HCT116 (cell line): ENCODE data around the gene C10orf90. TPM values are rescaled to one million over a fixed set of nuclear protein-coding genes. Genes with fewer than 3 reads are reported as not detected.

ENCODE experiments used
- ATAC-seq: fragments of 200-7000 bp; cut with Tn5 transposase; 2 replicates; pipeline ENCODE4 v1.9.1; 2020; ENCODE audit warnings: mild to moderate bottlenecking, moderate library complexity
- BruUV-seq: library from RNA; stranded (reverse); fragments of 400-500 nt; replicated peaks from 2 replicates; lab custom pipeline; 2021; lab: Mats Ljungman, UMichigan
- CTCF ChIA-PET: fragments of 300-600 bp; sonication (Branson Sonifier 250); formaldehyde crosslinking; loops from one replicate; lab custom pipeline; 2021; ENCODE audit warnings: antibody characterized with exemption; lab: Charles Lee
- POLR2A ChIA-PET: fragments of 300-600, 350-600 bp; sonication (Branson Sonifier 250); formaldehyde crosslinking; loops from one replicate; lab custom pipeline; 2021; ENCODE audit warnings: antibody characterized with exemption; lab: Charles Lee
- RAD21 ChIA-PET, 2 experiments: fragments of 300-600 bp; sonication (Branson Sonifier 250); formaldehyde crosslinking; loops; one replicate each; lab custom pipeline; 2023; ENCODE audit warnings: low total read pairs in 2 of 2; ENCODE audit not compliant: uncharacterized antibody in 2 of 2, unreplicated experiment in 2 of 2, low non-redundant PET in 1 of 2; lab: Charles Lee
- DNase-seq: peaks from one replicate; pipeline ENCODE4 v3.0.0-alpha.2; 2010; ENCODE audit warnings: low read depth, low spot score
- H2AFZ ChIP-seq: fragments of 200-600 bp; shearing (Covaris generic), sonication (generic); 2 replicates; pipeline ENCODE4 v1.6.1; 2017; ENCODE audit warnings: low read depth, mixed run types, mixed read lengths, antibody characterized with exemption, low read length; ENCODE audit not compliant: poor library complexity, severe bottlenecking
- H3K27ac ChIP-seq: 2 replicates; pipeline ENCODE4 v1.5.1; 2012; ENCODE audit warnings: low read depth, low read length
- H3K27me3 ChIP-seq: fragments of 200-600 bp; sonication (generic); 2 replicates; pipeline ENCODE4 v1.6.1; 2016; ENCODE audit warnings: mixed run types, low read length, mixed read lengths; ENCODE audit not compliant: insufficient read depth
- H3K36me3 ChIP-seq, 2 experiments: fragments of 200-500 bp in 1 of 2; fragments of 200-600 bp in 1 of 2; sonication (Bioruptor generic) in 1 of 2; sonication (generic) in 1 of 2; 2 replicates each; pipeline versions ENCODE4 v1.5.1 to v1.6.1; 2014 to 2016; ENCODE audit warnings: low read length in 2 of 2, inconsistent platforms in 1 of 2, mixed read lengths in 1 of 2, mixed run types in 1 of 2; ENCODE audit not compliant: insufficient read depth in 2 of 2, control insufficient read depth in 1 of 2
- H3K4me1 ChIP-seq, 2 experiments: fragments of 200-600 bp in 1 of 2; sonication (generic) in 1 of 2; 2 replicates each; pipeline versions ENCODE4 v1.5.1 to v1.6.1; 2012 to 2017; ENCODE audit warnings: low read length in 2 of 2, inconsistent platforms in 1 of 2, mild to moderate bottlenecking in 1 of 2, mixed read lengths in 1 of 2, mixed run types in 1 of 2, moderate library complexity in 1 of 2; ENCODE audit not compliant: insufficient read depth in 2 of 2, control insufficient read depth in 1 of 2
- H3K4me2 ChIP-seq: fragments of 200-600 bp; sonication (generic); 2 replicates; pipeline ENCODE4 v1.6.1; 2017; ENCODE audit warnings: mixed run types, low read length, mixed read lengths
- H3K4me3 ChIP-seq, 2 experiments: fragments of 200-600 bp in 1 of 2; sonication (generic) in 1 of 2; replicated peaks in 1 of 2; 2 replicates each; pipeline ENCODE4 v1.5.1; 2011 to 2016; ENCODE audit warnings: low read length in 2 of 2, control low read depth in 1 of 2, low read depth in 1 of 2, mild to moderate bottlenecking in 1 of 2, mixed read lengths in 1 of 2, mixed run types in 1 of 2
- H3K79me2 ChIP-seq: fragments of 200-600 bp; sonication (generic); 2 replicates; pipeline ENCODE4 v1.6.1; 2017; ENCODE audit warnings: mild to moderate bottlenecking, mixed run types, low read length, moderate library complexity, mixed read lengths; ENCODE audit not compliant: insufficient read depth
- H3K9ac ChIP-seq: fragments of 200-600 bp; sonication (generic); 2 replicates; pipeline ENCODE4 v1.6.1; 2016; ENCODE audit warnings: low read length, mixed read lengths
- H3K9me2 ChIP-seq: fragments of 200-600 bp; sonication (generic), shearing (Covaris generic); 2 replicates; pipeline ENCODE4 v1.6.1; 2017; ENCODE audit warnings: mixed run types, mild to moderate bottlenecking, moderate library complexity; ENCODE audit not compliant: insufficient read depth
- H3K9me3 ChIP-seq, 2 experiments: fragments of 200-500 bp in 1 of 2; fragments of 200-600 bp in 1 of 2; sonication (Bioruptor generic) in 1 of 2; sonication (generic) in 1 of 2; 2 replicates each; pipeline ENCODE4 v1.6.1; 2014 to 2017; ENCODE audit warnings: low read length in 2 of 2, mixed read lengths in 2 of 2, inconsistent platforms in 1 of 2, low read depth in 1 of 2, mild to moderate bottlenecking in 1 of 2, mixed run types in 1 of 2, moderate library complexity in 1 of 2; ENCODE audit not compliant: control insufficient read depth in 1 of 2, insufficient read depth in 1 of 2
- H4K20me1 ChIP-seq: fragments of 200-600 bp; sonication (generic), shearing (Covaris generic); 2 replicates; pipeline ENCODE4 v1.6.1; 2017; ENCODE audit warnings: mixed run types, mild to moderate bottlenecking, moderate library complexity; ENCODE audit not compliant: insufficient read depth
- CEBPB ChIP-seq: IDR thresholded peaks from 2 replicates; pipeline ENCODE4 v1.6.1; 2012; ENCODE audit warnings: low read depth
- EGR1 ChIP-seq: IDR thresholded peaks from 2 replicates; pipeline ENCODE4 v1.6.1; 2012; ENCODE audit warnings: low read depth
- EZH2phosphoT487 ChIP-seq: fragments of 200-600 bp; IDR thresholded peaks from 2 replicates; pipeline ENCODE4 v1.6.1; 2018; ENCODE audit warnings: antibody characterized with exemption, borderline replicate concordance
- FOSL1 ChIP-seq: IDR thresholded peaks from 2 replicates; pipeline ENCODE4 v1.6.1; 2012; ENCODE audit warnings: low read depth
- RAD21 ChIP-seq: IDR thresholded peaks from 2 replicates; pipeline ENCODE4 v1.6.1; 2012; ENCODE audit warnings: low read depth, mild to moderate bottlenecking
- SP1 ChIP-seq: IDR thresholded peaks from 2 replicates; pipeline ENCODE4 v1.6.1; 2012; ENCODE audit warnings: low read depth
- TCF7L2 ChIP-seq: IDR thresholded peaks from 2 replicates; pipeline ENCODE4 v1.7.0; 2011; ENCODE audit warnings: borderline replicate concordance, inconsistent platforms; ENCODE audit not compliant: insufficient read depth, insufficient read length; ENCODE audit errors: extremely low read depth
- YY1 ChIP-seq: IDR thresholded peaks from 2 replicates; pipeline ENCODE4 v1.6.1; 2011; ENCODE audit warnings: low read length, low read depth, moderate library complexity, mild to moderate bottlenecking; ENCODE audit not compliant: insufficient replicate concordance; ENCODE audit errors: extremely low read depth
- ZFX ChIP-seq: fragments of 450-650 bp; IDR thresholded peaks from 2 replicates; pipeline ENCODE4 v1.6.1; 2017
- intact Hi-C: fragments of 100-400 bp; cut with micrococcal nuclease; formaldehyde crosslinking; loops from 2 replicates; pipeline ENCODE4 v1.10.0; 2022
- total RNA-seq: library from RNA; stranded (reverse); gene quantifications from one replicate; pipeline ENCODE4 v1.2.1, GENCODE V29; 2021; ENCODE audit not compliant: unreplicated experiment
- TF ChIP-seq, protein P1 (sequence below): IDR thresholded peaks from 2 replicates; pipeline ENCODE4 v1.6.1; 2012; ENCODE audit warnings: low read depth
- TF ChIP-seq, protein P2 (sequence below), 3 experiments: fragments of 200-600 bp in 1 of 3; sonication (generic) in 1 of 3; IDR thresholded peaks in 2 of 3; conservative IDR thresholded peaks in 1 of 3; 2 replicates each; pipeline ENCODE4 v1.5.1; 2012 to 2017; ENCODE audit warnings: low read depth in 2 of 3, low read length in 2 of 3, antibody characterized with exemption in 1 of 3, borderline replicate concordance in 1 of 3, control low read depth in 1 of 3, mild to moderate bottlenecking in 1 of 3, mixed read lengths in 1 of 3, mixed run types in 1 of 3, moderate library complexity in 1 of 3; ENCODE audit not compliant: insufficient read depth in 1 of 3
- TF ChIP-seq, protein P3 (sequence below): IDR thresholded peaks from 2 replicates; pipeline ENCODE4 v1.6.1; 2012
- TF ChIP-seq, protein P4 (sequence below): IDR thresholded peaks from 2 replicates; pipeline ENCODE4 v1.6.1; 2011; ENCODE audit warnings: mild to moderate bottlenecking, low read length, moderate library complexity; ENCODE audit not compliant: insufficient replicate concordance; ENCODE audit errors: extremely low read depth

The C10orf90 gene
- total RNA-seq, 1 experiment from 2014 or later = not detected

DNA sequence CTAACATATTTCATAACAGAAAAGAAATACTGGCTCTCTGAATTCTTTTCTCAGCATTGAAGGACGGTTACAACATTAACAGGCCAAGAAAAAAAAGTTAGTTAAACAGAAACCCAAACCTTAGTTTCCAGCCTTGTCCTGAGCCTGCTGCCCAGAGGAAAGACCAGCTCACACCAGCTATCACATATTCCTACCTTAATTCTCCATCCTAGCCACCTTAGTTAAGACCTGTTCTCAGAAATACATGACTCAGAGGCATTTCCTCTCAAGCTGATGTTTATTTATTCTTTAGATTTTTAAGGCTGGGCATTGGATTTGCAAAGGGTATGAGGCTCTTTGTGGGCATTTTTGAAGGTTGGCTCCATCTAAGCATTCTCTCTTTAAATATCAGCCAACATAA is 247.9 kb downstream of the C10orf90 start:
- Histone ChIP-seq H3K36me3 (no peaks in the 10 kb centered on the region), H3K27ac (no peak overlapping the region), H3K4me1 (no peaks in the 10 kb centered on the region), H3K9ac (no peak overlapping the region), H2AFZ (no peak overlapping the region), H3K9me3 (peaks cover 0 to 5% of the 10 kb centered on the region in 2 experiments; a peak in 2 of 4 replicates), H4K20me1 (no peaks in the 10 kb centered on the region), H3K4me3 (no peak overlapping the region), H3K4me2 (no peak overlapping the region), H3K27me3 (peaks cover 28% of the 10 kb centered on the region), H3K9me2 (no peaks in the 10 kb centered on the region), H3K79me2 (no peaks in the 10 kb centered on the region)
- no peak for ATAC-seq
- intact Hi-C loops = no loop called here
- RAD21 ChIA-PET = no interaction called here
- CTCF ChIA-PET = no interaction called here
- POLR2A ChIA-PET = no interaction called here
- no TSS peak for BruUV-seq
- DNase-seq = no peak
- TF ChIP-seq SP1 (no peak), RAD21 (no peak), ZFX (no peak), EGR1 (no peak), YY1 (no peak), CEBPB (no peak), FOSL1 (no peak), TCF7L2 (no peak), EZH2phosphoT487 (no peak)
- TF ChIP-seq, protein P1, sequence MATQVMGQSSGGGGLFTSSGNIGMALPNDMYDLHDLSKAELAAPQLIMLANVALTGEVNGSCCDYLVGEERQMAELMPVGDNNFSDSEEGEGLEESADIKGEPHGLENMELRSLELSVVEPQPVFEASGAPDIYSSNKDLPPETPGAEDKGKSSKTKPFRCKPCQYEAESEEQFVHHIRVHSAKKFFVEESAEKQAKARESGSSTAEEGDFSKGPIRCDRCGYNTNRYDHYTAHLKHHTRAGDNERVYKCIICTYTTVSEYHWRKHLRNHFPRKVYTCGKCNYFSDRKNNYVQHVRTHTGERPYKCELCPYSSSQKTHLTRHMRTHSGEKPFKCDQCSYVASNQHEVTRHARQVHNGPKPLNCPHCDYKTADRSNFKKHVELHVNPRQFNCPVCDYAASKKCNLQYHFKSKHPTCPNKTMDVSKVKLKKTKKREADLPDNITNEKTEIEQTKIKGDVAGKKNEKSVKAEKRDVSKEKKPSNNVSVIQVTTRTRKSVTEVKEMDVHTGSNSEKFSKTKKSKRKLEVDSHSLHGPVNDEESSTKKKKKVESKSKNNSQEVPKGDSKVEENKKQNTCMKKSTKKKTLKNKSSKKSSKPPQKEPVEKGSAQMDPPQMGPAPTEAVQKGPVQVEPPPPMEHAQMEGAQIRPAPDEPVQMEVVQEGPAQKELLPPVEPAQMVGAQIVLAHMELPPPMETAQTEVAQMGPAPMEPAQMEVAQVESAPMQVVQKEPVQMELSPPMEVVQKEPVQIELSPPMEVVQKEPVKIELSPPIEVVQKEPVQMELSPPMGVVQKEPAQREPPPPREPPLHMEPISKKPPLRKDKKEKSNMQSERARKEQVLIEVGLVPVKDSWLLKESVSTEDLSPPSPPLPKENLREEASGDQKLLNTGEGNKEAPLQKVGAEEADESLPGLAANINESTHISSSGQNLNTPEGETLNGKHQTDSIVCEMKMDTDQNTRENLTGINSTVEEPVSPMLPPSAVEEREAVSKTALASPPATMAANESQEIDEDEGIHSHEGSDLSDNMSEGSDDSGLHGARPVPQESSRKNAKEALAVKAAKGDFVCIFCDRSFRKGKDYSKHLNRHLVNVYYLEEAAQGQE = no peak
- TF ChIP-seq, protein P2, sequence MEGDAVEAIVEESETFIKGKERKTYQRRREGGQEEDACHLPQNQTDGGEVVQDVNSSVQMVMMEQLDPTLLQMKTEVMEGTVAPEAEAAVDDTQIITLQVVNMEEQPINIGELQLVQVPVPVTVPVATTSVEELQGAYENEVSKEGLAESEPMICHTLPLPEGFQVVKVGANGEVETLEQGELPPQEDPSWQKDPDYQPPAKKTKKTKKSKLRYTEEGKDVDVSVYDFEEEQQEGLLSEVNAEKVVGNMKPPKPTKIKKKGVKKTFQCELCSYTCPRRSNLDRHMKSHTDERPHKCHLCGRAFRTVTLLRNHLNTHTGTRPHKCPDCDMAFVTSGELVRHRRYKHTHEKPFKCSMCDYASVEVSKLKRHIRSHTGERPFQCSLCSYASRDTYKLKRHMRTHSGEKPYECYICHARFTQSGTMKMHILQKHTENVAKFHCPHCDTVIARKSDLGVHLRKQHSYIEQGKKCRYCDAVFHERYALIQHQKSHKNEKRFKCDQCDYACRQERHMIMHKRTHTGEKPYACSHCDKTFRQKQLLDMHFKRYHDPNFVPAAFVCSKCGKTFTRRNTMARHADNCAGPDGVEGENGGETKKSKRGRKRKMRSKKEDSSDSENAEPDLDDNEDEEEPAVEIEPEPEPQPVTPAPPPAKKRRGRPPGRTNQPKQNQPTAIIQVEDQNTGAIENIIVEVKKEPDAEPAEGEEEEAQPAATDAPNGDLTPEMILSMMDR (IDR thresholded peaks at IDR 0.05 in 2 of 3, conservative IDR thresholded peaks at IDR 0.05 in 1 of 3; ENCODE audit: borderline replicate concordance in 1 of 3, insufficient read depth in 1 of 3, low read depth in 2 of 3, low read length in 2 of 3) = no peak
- TF ChIP-seq, protein P3, sequence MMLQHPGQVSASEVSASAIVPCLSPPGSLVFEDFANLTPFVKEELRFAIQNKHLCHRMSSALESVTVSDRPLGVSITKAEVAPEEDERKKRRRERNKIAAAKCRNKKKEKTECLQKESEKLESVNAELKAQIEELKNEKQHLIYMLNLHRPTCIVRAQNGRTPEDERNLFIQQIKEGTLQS = no peak
- TF ChIP-seq, protein P4, sequence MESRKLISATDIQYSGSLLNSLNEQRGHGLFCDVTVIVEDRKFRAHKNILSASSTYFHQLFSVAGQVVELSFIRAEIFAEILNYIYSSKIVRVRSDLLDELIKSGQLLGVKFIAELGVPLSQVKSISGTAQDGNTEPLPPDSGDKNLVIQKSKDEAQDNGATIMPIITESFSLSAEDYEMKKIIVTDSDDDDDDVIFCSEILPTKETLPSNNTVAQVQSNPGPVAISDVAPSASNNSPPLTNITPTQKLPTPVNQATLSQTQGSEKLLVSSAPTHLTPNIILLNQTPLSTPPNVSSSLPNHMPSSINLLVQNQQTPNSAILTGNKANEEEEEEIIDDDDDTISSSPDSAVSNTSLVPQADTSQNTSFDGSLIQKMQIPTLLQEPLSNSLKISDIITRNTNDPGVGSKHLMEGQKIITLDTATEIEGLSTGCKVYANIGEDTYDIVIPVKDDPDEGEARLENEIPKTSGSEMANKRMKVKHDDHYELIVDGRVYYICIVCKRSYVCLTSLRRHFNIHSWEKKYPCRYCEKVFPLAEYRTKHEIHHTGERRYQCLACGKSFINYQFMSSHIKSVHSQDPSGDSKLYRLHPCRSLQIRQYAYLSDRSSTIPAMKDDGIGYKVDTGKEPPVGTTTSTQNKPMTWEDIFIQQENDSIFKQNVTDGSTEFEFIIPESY = no peak
